ENCODE results near the gene SPNS2. TPM values are rescaled to one million over a fixed set of nuclear protein-coding genes. Genes with fewer than 3 reads are reported as not detected.

Gene SPNS2
- total RNA-seq, 1 donor from 2014 or later = 187 TPM

GRCh38 chr17:4534515-4534914 lies 35.8 kb downstream of the SPNS2 start:
- Mint-ChIP-seq H3K4me1 (ENCODE audit: unreplicated experiment) (peaks cover 39% of the 10 kb centered on the region), H3K27me3 (ENCODE audit: unreplicated experiment) (peaks cover 23% of the 10 kb centered on the region), H3K27ac (ENCODE audit: unreplicated experiment) (no peak overlapping the region), H3K4me3 (ENCODE audit: unreplicated experiment) (no peak overlapping the region), H3K36me3 (ENCODE audit: low read depth, unreplicated experiment) (peaks cover 15% of the 10 kb centered on the region), H3K9me3 (ENCODE audit: unreplicated experiment) (no peaks in the 10 kb centered on the region)
- TF ChIP-seq, protein P1, sequence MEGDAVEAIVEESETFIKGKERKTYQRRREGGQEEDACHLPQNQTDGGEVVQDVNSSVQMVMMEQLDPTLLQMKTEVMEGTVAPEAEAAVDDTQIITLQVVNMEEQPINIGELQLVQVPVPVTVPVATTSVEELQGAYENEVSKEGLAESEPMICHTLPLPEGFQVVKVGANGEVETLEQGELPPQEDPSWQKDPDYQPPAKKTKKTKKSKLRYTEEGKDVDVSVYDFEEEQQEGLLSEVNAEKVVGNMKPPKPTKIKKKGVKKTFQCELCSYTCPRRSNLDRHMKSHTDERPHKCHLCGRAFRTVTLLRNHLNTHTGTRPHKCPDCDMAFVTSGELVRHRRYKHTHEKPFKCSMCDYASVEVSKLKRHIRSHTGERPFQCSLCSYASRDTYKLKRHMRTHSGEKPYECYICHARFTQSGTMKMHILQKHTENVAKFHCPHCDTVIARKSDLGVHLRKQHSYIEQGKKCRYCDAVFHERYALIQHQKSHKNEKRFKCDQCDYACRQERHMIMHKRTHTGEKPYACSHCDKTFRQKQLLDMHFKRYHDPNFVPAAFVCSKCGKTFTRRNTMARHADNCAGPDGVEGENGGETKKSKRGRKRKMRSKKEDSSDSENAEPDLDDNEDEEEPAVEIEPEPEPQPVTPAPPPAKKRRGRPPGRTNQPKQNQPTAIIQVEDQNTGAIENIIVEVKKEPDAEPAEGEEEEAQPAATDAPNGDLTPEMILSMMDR (IDR thresholded peaks at IDR 0.05; ENCODE audit: unreplicated experiment) = no peak
- DNase-seq (ENCODE audit: low spot score) = no peak

DNA sequence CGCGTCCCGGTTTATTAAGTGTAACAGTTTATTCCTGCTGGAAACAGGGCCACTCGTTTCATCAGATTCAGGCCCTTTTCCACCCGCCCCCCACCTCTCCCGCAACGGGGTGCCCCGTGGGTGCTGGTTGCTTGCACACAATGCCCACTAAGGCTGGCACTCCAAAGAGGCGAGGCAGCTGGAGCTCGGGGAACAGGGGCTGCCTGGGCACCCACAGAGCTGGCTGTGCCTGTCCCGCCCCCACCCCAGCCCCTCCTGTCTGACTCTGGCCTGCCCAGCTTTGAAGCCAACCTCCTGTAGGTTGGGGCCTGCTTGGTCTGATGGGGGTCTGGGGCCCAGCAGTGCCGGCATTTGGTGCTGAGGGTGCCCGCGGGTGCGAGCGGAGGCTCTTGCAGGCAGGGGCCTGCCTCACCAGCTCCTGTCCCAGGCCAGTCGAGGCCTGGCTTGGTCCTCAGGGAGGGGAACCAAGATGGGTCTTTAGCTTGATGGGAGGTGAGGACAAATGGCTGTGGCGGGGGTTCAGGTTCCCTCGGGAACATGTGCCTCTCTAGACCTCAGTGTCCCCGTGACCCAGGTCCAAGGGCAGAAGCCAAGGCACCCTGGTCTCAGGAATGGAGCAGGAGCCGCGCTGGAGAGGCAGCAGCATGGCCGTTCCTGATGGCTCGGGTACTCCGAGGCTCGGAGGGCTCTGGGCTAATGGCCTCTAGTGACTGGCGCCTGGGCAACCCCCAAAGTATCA lies 36.4 kb downstream of the SPNS2 start:
- H3K4me1 Mint-ChIP-seq (ENCODE audit: unreplicated experiment) = peaks cover 37% of the 10 kb centered on the region
- peaks cover 21% of the 10 kb centered on the region for H3K27me3 Mint-ChIP-seq (ENCODE audit: unreplicated experiment)
- peak overlapping the region; percentile 42 for H3K27ac Mint-ChIP-seq (ENCODE audit: unreplicated experiment)
- peak overlapping the region; percentile 73 for H3K4me3 Mint-ChIP-seq (ENCODE audit: unreplicated experiment)
- DNase-seq (ENCODE audit: low spot score) = no peak
- TF ChIP-seq, protein P1 (IDR thresholded peaks at IDR 0.05; ENCODE audit: unreplicated experiment) = no peak
- H3K9me3 Mint-ChIP-seq (ENCODE audit: unreplicated experiment) = no peaks in the 10 kb centered on the region
- H3K36me3 Mint-ChIP-seq (ENCODE audit: low read depth, unreplicated experiment) = peaks cover 13% of the 10 kb centered on the region

- Mint-ChIP-seq H3K36me3 (ENCODE audit: low read depth, unreplicated experiment) (peaks cover 13% of the 10 kb centered on the region), H3K4me3 (ENCODE audit: unreplicated experiment) (peak overlapping the region; percentile 73), H3K4me1 (ENCODE audit: unreplicated experiment) (peaks cover 33% of the 10 kb centered on the region), H3K27me3 (ENCODE audit: unreplicated experiment) (peaks cover 23% of the 10 kb centered on the region), H3K27ac (ENCODE audit: unreplicated experiment) (peak overlapping the region; percentile 42), H3K9me3 (ENCODE audit: unreplicated experiment) (no peaks in the 10 kb centered on the region)
- DNase-seq (ENCODE audit: low spot score) = no peak
- TF ChIP-seq, protein P1 (IDR thresholded peaks at IDR 0.05; ENCODE audit: unreplicated experiment) = no peak
Measured at GRCh38 chr17:4535667-4536258, 37.1 kb downstream of the SPNS2 start.

DNA sequence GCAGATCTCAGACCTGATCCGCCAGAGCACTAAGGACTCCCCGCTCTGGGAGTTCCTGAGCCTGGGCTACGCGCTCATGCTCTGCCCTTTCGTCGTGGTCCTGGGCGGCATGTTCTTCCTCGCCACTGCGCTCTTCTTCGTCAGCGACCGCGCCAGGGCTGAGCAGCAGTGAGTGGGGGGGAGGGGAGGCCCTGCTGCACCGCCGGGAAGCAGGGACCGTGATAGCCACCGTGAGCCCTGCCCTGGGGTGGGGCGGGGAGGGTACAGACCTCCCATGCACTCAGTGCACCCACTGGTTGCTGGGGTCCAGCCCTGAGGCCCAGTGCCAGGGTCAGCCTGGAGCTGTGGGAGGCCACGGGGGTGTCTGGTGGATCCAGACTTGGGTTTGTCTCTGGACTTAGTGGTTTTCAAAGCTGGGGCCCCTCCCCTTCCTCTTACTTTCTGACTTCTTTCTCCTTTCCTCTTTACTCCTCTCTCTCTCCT lies 37.6 kb downstream of the SPNS2 start:
- TF ChIP-seq, protein P1 (IDR thresholded peaks at IDR 0.05; ENCODE audit: unreplicated experiment) = no peak
- peaks cover 13% of the 10 kb centered on the region for H3K36me3 Mint-ChIP-seq (ENCODE audit: low read depth, unreplicated experiment)
- peaks cover 33% of the 10 kb centered on the region for H3K4me1 Mint-ChIP-seq (ENCODE audit: unreplicated experiment)
- no peak overlapping the region for H3K4me3 Mint-ChIP-seq (ENCODE audit: unreplicated experiment)
- H3K27me3 Mint-ChIP-seq (ENCODE audit: unreplicated experiment) = peaks cover 27% of the 10 kb centered on the region
- H3K9me3 Mint-ChIP-seq (ENCODE audit: unreplicated experiment) = no peaks in the 10 kb centered on the region
- DNase-seq (ENCODE audit: low spot score) = no peak
- H3K27ac Mint-ChIP-seq (ENCODE audit: unreplicated experiment) = no peak overlapping the region
